ENCODE measurements around the gene C11orf16. TPM values are rescaled to one million over a fixed set of nuclear protein-coding genes. Genes with fewer than 3 reads are reported as not detected.
"Not testable (repeated sequence)": the region's sequence is repeated elsewhere in the genome, so short reads cannot be mapped to it uniquely, and the experiment has no call there.

C11orf16 gene
- total RNA-seq, 1 experiment from 2014 or later: not detected

DNA sequence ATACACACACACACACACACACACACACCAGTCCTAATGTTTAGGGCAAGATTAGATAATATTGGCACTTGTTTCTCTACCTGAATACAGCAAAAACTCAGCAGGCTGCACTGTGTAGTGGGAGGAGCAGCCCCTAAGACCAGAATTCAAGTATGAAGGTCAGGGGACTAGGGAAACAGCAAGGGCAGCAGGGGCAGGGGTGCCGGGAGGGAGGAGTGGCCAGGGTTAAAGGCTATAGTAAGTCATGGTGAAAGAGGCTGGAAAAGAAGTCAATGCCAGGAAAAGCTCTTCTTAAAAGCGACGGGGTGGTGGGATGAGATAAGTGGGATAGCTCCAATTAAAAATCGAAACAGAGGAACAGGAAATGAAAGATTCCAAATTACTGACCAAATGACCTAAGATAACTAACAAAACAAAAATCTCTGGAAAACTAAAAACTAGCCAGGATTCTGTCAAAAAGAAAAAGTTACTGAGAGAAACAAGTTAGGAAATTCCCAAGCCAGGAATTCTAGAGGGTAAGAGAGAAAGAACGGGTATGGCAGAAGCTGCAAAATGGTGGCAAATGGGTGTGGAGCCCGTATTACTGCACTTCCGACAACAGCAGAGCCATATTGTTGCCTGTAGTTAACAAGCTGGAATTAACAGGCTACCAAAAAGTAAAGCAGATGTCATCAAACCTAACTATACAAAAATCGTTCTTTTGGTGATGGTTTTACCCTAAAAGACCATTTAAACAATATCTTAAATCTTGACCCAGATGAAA is 8.8 kb upstream of the C11orf16 start:
- in situ Hi-C loops (cut with HindIII; ENCODE audit: low sequenced_read_pairs): no loop called here
- no peak for DNase-seq (ENCODE audit: low spot score)

DNA sequence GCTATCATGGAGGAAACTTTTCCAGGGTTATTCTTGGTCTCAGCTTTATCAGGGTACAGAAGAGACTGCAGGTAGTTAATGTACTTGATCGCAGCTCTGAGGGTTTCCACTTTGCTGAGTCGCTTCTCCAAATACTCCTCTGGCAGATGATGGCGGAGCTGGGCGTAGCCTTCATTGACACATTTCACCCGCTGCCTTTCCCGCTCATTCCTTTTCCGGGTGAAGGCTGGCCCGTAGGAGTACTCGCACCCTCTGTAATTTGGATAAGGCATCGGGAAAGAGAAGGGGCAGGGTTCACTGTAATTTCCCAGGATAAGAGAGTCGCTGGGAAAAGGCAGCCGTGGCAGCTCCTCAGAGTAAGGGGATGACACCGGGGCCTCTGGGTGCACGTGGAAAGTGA is 4.9 kb upstream of the C11orf16 start:
- in situ Hi-C loops (cut with HindIII; ENCODE audit: low sequenced_read_pairs): no loop called here
- no peak for DNase-seq (ENCODE audit: low spot score)

DNA sequence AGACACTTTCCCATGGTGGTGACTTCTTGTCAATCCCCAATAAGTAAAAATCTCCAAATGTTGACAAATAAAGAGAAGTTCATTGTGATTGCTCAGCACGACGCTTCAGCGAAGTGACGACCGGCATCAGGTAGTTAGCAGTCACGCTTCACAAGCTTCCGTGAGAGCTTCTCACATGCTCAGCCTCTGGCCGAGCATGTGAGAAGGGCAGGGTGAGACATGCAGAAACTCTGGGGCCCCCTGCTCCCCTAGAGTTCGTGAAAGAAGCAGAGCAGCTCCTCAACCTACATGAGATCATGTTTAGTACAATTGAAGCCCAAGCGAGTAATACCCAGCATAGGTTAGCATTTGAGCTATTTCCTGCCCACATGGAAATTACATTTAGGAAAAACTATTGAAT is 4.4 kb upstream of the C11orf16 start:
- DNase-seq (ENCODE audit: low spot score): no peak
- in situ Hi-C loops (cut with HindIII; ENCODE audit: low sequenced_read_pairs): no loop called here

DNA sequence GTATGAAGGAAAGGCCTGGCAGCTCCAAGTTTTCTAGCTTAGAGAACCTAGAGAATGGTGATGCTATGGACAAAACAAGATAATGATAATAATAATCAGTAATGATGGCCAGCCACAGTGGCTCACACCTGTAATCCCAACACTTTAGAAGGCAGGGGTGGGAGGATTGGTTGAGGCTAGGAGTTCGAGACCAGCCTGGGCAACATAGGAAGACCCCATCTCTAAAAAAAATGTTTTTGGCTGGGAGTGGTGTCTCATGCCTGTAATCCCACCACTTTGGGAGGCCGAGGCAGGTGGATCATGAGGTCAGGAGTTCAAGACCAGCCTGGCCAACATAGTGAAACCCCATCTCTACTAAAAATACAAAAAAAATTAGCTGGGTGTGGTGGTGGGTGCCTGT is 3.0 kb upstream of the C11orf16 start:
- DNase-seq (ENCODE audit: low spot score); in situ Hi-C loops (cut with HindIII; ENCODE audit: low sequenced_read_pairs): not testable (repeated sequence)

DNA sequence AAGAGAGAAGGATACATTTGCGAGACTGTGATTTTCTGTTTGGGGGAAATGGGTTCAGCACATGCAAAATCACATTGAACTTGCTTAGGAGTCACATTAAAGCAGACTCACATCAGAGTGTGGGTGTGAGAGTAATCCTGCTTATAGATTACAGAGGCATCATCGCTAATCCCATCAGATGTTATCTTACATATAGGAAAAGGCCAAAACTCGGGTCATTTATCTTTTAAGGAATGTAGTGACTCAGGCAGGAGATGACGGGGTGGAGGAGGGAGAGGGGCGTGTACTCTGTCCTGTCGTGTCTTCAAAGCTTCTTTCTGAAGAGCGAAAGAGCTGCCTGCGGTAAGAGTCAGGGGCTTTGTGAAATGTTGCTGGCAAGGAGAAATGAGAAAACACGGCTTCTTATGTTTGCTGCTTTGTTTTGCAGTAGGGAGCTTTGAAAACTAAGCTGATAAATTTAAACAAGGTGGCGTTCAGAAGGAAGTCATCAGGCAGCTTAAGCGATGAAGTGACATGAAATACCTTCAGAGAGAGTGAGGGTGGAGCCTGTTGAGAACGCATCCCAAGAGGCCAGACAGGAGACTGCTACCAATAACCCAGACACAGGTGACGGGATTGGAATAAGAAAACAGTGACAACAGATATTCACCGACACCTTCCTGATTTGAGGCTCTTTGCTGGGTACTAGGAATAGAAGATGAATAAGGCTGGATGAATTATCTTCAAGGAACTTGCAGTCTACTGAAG is 2.2 kb upstream of the C11orf16 start:
- in situ Hi-C loops (cut with HindIII; ENCODE audit: low sequenced_read_pairs): no loop called here
- DNase-seq (ENCODE audit: low spot score): no peak

DNA sequence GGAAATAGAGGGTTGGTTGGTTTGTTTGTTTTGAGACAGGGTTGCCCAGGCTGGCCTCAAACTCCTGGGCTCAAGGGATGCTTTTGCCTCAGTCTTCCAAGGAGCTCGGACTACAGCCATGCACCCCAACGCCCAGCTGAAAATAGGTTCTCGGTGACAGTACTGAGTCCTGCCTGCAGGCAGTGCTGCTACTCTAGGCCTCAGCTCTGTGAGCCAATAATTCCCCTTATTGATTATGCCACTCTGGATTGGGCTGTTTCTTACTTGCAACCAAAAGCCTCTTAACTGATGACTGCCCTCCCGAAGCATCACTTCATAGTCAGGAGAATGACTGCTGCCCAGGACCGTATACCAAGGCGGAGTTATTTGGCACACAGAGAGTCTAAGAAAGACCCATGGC is 1.2 kb upstream of the C11orf16 start:
- DNase-seq (ENCODE audit: low spot score): no peak
- in situ Hi-C loops (cut with HindIII; ENCODE audit: low sequenced_read_pairs): no loop called here

DNA sequence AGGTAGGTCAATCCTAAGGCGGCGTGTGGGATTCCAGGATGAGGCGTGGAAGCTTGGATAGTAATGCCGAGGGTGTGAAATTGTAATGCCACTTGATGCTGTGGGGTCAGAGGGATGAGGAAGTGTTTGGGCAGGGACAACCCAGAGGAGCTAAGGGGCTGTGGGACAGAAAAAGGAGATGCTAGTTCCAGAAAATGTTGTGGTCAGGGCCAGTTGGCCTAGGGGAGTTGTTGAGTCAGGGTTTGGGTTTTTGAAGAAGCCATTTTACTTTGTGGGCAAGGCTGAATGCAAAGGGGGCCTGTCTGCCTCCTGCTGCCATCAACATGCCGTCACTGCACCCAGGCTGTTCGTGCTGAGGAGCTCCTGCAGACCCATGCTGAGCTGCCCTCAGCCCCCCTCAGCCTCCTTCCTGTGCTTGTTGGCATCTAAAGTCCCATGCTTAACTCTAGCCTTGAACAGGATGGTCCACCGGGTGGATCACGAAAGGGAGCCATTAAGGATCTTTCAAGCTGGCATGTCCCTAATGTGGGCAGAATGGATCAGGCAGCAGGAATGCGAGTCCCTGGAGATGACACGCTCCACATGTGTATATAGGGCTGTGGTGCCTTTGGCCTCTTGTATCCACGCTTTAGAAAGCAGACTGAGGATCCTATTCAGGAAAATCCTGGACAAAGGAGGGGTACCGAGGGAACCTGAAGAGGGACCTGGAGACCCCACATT is 2.1 kb downstream of the C11orf16 start:
- in situ Hi-C loops (cut with HindIII; ENCODE audit: low sequenced_read_pairs): no loop called here
- DNase-seq (ENCODE audit: low spot score): no peak

DNA sequence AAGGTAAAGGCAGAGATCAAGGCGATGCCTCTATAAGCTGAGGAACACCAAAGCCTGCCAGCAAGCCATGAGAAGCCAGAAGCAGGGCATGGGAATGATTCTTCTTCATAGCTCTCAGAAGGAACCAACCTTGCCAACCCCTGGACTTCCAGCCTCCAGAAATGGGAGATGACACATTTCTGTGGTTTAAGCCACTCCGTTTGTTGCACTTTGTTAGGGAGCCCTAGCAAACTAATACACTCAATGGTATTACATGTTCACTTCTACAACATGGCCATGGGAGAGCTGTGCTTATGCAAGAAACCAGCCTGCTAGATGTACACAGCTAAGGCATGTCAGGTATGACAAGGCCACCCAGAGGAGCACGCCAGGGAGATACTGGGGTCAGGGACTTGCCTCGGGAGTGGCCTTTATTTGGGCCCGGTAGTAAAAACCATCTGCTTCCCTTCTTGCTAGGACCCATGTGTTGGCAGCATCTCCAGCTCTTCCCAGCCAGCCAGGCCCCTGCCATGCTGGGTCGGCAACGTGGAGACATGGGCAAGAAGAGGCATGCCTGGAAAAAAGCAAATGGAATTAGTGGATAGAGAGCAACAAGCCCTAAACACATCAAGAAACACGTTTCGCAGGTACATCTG is 3.6 kb downstream of the C11orf16 start:
- DNase-seq (ENCODE audit: low spot score): no peak
- in situ Hi-C loops (cut with HindIII; ENCODE audit: low sequenced_read_pairs): no loop called here

DNA sequence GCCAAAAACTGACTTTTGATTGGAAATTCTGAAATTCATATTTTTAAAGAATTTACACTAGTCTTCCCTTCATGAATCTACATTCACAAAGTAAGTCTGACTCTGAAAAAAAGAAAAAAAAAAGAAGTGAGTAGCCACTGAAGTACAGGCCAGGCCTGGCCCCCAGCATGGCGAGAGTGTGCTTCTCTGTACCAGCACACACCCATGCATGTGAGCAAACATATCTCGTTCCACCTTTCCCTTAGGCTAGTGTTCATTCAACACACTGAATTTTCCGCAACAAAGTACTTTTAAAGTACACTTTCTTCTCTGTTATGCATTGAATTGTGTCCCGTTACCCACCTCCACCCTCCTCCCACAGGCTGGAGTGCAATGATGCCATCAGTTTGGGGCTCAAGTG is 4.5 kb downstream of the C11orf16 start:
- in situ Hi-C loops (cut with HindIII; ENCODE audit: low sequenced_read_pairs): no loop called here
- DNase-seq (ENCODE audit: low spot score): no peak

DNA sequence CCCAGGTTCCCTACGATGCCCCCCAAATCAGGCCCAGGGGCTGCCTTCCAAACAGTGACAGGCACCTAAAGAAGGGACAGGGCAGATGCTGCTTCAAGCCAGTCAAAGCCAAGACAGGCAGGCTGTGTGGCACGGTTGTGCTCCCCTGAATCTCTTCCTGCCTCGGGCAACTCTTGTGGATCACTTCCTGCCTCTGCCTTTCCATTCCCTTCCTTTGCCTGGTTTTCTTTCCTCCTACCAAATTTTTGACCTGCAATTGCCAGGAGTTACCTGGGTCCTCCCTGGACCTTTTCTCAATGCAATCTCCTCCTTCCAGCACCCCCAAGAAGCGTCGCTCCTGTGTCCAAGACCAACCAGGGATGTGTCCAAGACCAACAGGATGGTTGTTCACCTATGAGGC is 5.5 kb downstream of the C11orf16 start:
- no peak for DNase-seq (ENCODE audit: low spot score)
- in situ Hi-C loops (cut with HindIII; ENCODE audit: low sequenced_read_pairs): no loop called here

DNA sequence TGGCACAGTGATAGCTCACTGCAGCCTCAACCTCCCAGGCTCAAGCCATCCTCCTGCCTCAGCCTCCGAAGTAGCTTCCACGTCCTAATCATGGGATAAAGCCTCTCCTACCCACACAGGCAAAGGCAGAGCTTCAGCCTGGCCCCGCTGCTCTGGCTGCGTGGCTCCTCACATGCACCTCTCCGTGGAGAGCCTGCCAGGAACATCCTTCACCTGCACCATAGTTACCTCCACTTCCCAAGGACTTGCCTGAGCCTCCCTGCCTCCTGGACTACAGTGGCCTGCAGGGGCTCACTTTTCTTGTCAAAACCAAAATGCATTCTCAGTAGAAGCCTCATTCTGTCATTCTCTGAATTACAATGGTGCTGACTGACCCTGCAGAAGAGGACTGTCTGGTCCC is 6.5 kb downstream of the C11orf16 start:
- no peak for DNase-seq (ENCODE audit: low spot score)
- in situ Hi-C loops (cut with HindIII; ENCODE audit: low sequenced_read_pairs): no loop called here

DNA sequence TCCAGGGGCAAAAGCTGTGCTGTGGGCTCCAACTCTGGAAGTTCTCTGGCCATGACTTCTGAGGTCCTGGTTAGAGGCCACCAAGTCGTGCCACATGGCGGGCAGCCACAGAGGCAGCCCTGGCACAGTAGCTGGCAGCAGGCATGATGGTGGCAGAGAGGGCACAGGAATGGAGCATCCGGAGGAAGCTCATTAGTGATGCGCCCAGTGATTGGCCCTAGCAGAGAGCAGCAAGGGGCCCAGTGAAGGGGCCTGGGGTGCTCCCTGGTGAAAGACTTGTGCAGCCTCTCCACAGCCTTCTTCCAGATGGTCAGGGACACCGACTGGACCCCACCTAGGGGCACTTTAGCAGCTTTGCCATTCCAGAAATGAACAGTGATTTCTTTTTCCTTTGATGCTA is 7.0 kb downstream of the C11orf16 start:
- no peak for DNase-seq (ENCODE audit: low spot score)

DNA sequence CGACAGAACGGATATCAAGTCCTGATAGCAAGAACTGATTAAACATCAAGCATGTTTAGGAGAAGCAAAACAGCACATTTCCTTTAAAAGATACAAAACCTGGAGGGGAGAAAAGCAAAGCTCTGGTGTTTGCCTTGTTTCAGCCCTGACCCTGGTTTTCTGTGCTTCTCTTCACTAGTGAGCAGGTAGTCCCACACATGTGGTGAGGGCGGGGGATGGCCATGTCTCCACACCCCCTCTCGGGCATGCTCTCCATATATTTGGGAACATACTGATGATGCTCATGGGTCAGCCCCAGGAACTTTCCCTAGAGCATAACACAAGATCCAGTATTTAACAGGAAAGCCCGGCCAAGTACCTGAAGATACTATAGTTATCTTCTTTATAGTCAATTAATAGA is 10.1 kb downstream of the C11orf16 start:
- in situ Hi-C loops (cut with HindIII; ENCODE audit: low sequenced_read_pairs): no loop called here
- DNase-seq (ENCODE audit: low spot score): no peak

More for the DNA sequence above, 7.0 kb downstream of the C11orf16 start:
- in situ Hi-C loops (cut with HindIII; ENCODE audit: low sequenced_read_pairs): no loop called here

DNA sequence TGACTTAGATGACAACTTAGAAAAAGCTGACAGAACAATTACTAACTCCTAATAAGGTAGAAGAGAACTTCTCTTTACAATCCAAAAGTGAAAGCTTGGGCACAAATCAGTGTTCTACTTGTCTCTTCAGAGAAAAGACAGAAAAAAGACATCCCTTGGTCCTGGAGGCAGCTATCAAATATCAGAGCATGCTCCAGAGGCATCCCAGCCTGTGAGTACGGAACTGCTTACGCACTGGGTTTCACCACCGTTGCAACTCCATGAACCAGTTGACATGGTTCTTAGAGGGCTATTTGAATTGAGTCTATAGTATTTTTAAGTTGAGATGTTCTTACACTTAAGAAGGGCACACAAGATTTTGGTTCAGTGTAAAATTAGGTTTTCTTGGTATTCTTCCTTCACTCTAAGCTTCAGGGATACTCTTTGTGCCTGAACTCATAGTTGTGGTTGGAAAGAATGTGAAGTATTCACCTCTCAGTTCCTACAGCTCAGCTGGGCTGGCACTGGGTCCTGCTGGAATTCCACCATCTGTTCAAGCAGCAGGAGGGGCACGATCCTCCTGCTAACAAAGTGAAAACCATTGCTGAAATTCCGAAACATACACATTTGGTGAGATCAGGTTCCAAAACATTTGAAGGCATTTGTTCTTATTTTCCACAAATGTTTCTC is 15.5 kb downstream of the C11orf16 start:
- DNase-seq (ENCODE audit: low spot score): peak; percentile 91
- in situ Hi-C loops (cut with HindIII; ENCODE audit: low sequenced_read_pairs): loop anchor here (5.0 kb wide), 1 partner anchor 40 kb away; no protein-coding TSS in a partner anchor

DNA sequence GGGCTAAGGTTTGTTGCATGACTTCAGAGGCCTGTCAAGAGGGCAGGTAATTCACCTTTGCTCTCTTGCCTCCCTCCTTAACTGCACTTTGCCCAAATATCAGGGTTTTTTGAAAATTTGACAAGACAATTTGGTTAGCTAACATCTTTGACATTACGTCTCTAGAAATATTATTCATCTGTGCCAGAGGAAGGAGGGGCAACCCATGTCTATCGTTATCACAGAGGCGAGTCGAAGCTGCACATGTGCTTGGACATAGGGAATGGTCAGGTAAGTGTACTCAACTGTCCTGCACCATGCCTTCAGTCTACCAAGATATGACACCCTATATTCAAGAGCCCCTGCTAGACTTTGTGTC is 18.1 kb downstream of the C11orf16 start:
- no peak for DNase-seq (ENCODE audit: low spot score)
- in situ Hi-C loops (cut with HindIII; ENCODE audit: low sequenced_read_pairs): loop anchor here (5.0 kb wide), 1 partner anchor 43 kb away; no protein-coding TSS in a partner anchor

DNA sequence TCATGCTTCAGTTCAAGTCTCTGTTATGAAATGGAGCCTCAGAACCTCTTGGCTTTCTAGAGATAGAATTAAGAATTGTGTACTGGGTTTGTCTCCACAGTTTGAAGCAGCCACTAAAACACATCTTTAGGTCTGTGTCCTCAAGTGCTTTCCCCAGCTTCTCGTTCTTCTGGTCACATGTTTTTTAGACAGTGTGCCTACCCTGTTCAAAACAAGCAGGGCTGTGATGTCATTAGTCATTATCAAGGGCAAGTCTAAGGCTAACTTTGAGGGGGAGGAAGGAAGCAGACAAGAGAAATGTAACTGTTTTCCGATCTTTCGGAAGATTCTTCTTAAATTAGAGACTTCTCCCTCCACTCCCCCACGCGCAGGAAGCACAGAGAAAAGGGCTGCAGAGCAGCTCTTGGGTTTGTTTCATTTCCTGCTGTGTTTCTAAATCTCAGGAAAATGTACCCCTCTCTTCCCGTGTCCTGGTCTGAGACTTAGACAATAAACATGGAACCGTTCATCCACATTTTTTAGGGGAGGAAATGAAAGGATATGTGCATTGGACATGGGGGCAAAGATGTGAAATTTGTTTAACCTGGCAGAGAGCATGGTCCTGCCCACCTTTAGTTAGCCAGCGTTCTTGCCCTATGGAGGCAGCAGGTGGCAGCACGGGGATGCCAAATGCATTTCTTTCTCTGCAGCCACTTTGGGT is 18.6 kb downstream of the C11orf16 start:
- in situ Hi-C loops (cut with HindIII; ENCODE audit: low sequenced_read_pairs): no loop called here
- DNase-seq (ENCODE audit: low spot score): peak; percentile 75

DNA sequence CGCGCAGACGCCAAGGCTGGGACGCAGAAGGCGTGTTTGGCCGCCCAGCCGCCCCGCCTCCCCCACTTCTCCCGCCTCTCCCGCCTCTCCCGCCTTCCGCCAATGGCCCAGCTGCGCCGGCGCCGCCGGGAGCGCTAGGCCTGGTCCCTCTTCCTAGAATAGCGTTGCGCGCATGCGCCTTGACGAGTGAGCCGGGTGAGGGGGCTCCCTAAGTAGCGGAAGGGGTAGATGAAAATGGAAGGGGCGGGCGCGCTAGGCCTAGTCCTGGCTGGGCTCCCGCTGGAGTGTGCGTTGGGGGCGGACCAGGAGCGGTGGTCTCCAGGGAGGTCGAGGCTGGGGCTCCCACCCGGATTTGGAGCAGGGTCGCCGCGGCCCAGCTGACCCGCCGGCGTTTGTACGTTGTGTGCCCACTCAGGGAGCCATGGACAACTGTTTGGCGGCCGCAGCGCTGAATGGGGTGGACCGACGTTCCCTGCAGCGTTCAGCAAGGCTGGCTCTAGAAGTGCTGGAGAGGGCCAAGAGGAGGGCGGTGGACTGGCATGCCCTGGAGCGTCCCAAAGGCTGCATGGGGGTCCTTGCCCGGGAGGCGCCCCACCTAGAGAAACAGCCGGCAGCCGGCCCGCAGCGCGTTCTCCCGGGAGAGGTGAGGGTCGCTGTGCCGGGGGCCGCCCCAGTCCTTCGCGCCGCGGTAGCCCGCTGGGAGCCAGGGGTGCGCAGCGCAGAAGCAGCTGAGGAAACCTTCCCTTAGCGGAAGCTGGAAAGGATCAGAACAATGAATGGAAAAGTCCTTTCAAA is 21.5 kb downstream of the C11orf16 start, which contains the start of gene AKIP1:
AKIP1 (plus strand) TSS at position 161 of the 795 bp plus-strand sequence; CDS start at position 422, 261 bp downstream.
- in situ Hi-C loops (cut with HindIII; ENCODE audit: low sequenced_read_pairs): no loop called here
- DNase-seq (ENCODE audit: low spot score): peak; percentile 94

DNA sequence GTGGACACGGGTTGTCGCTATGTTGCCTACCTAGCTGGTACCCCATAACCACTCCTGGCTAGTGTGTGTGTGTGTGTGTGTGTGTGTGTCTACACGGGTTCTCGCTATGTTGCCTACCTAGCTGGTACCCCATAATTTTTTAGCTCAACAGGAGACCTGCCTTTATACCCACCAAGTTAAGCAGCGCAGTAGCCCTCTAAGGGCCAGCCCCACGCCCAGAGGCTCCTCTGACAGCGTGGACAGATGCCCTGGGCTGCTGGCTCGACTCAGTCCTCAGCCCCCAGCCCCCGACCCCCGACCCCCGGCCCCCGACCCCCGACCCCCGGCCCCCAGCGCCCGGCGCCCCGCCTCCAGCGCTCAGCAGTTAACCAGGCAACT is 22.1 kb downstream of the C11orf16 start:
- in situ Hi-C loops (cut with HindIII; ENCODE audit: low sequenced_read_pairs): no loop called here
- DNase-seq (ENCODE audit: low spot score): no peak
